Fibroblast of pulmonary artery (primary cell): ENCODE results near the gene UPF2.
"Not testable (repeated sequence)": the region's sequence is repeated elsewhere in the genome, so short reads cannot be mapped to it uniquely, and the experiment has no call there.

Experiments used
- DNase-seq: peaks from one replicate; pipeline ENCODE4 v3.0.0-alpha.2; 2010; ENCODE audit warnings: low read depth
- H3K4me3 ChIP-seq: replicated peaks from 2 replicates; pipeline ENCODE4 v1.5.1; 2011; ENCODE audit warnings: low read depth, mild to moderate bottlenecking, control low read depth, low read length, moderate library complexity
- CTCF ChIP-seq: IDR thresholded peaks from 2 replicates; pipeline ENCODE4 v1.5.1; 2011; ENCODE audit warnings: mild to moderate bottlenecking, control low read depth, low read length, inconsistent platforms; ENCODE audit errors: missing control alignments

UPF2 gene

GRCh38 chr10:11894381-11895107, 148.1 kb downstream of the UPF2 start:
- DNase-seq = no peak
- TF ChIP-seq CTCF = no peak
- H3K4me3 ChIP-seq = no peak overlapping the region

GRCh38 chr10:11893749-11894278, 148.8 kb downstream of the UPF2 start:
- TF ChIP-seq CTCF = no peak
- no peak for DNase-seq
- H3K4me3 ChIP-seq = no peak overlapping the region

- TF ChIP-seq CTCF = no peak
- DNase-seq = no peak
- no peak overlapping the region for H3K4me3 ChIP-seq
Measured at GRCh38 chr10:11891776-11892486, 150.7 kb downstream of the UPF2 start.

- DNase-seq, H3K4me3 ChIP-seq: not testable (repeated sequence)
Measured at GRCh38 chr10:11889263-11889662, 153.3 kb downstream of the UPF2 start.

GRCh38 chr10:11887381-11888227, 155.0 kb downstream of the UPF2 start:
- H3K4me3 ChIP-seq = no peak overlapping the region
- no peak for TF ChIP-seq CTCF
- DNase-seq = no peak

- H3K4me3 ChIP-seq = no peak overlapping the region
- no peak for TF ChIP-seq CTCF
- no peak for DNase-seq
Measured at GRCh38 chr10:11886851-11887250, 155.8 kb downstream of the UPF2 start.

GRCh38 chr10:11886138-11886474, 156.5 kb downstream of the UPF2 start:
- no peak for DNase-seq
- H3K4me3 ChIP-seq = no peak overlapping the region
- no peak for TF ChIP-seq CTCF
